ENCODE results near the gene DUXB.

GRCh38 chr16:75742424-75743047 is 41.3 kb upstream of the DUXB start:
- TF ChIP-seq CTCF (IDR thresholded peaks at IDR 0.05) (no peak), EP300 (IDR thresholded peaks at IDR 0.05) (no peak)
